Prostate gland (tissue), 2 donors: Measurements from ENCODE around the gene KRTAP2-3. TPM values are rescaled to one million over a fixed set of nuclear protein-coding genes. Genes with fewer than 3 reads are reported as not detected.
"Not testable (repeated sequence)": the region's sequence is repeated elsewhere in the genome, so short reads cannot be mapped to it uniquely, and the experiment has no call there.

Experiments
- DNase-seq: peaks from one replicate; pipeline ENCODE4 v3.0.0-alpha.2; 2019; ENCODE audit warnings: low spot score
- H3K27ac ChIP-seq, 2 donors: fragments of 200-600 bp; sonication (generic); 2 replicates each; pipeline ENCODE4 v1.5.1; 2017 to 2019
- H3K27me3 ChIP-seq: fragments of 200-600 bp; sonication (generic); replicated peaks from 2 replicates; pipeline ENCODE4 v1.5.1; 2019; ENCODE audit not compliant: insufficient read depth
- H3K36me3 ChIP-seq, 2 donors: fragments of 200-600 bp; sonication (generic); 1 replicate in 1 of 2; 2 replicates in 1 of 2; pipeline versions ENCODE4 v1.5.1 to v1.8.1; 2017 to 2019
- H3K4me1 ChIP-seq: fragments of 200-600 bp; sonication (generic); replicated peaks from 2 replicates; pipeline ENCODE4 v1.5.1; 2019
- H3K4me3 ChIP-seq, 2 donors: fragments of 200-600 bp; sonication (generic); 2 replicates each; pipeline ENCODE4 v1.5.1; 2017 to 2019
- H3K9me3 ChIP-seq: fragments of 200-600 bp; sonication (generic); 2 replicates; pipeline ENCODE4 v1.5.1; 2017
- POLR2A ChIP-seq: fragments of 450-650 bp; IDR thresholded peaks from one replicate; pipeline ENCODE4 v1.6.1; 2016; ENCODE audit warnings: antibody characterized with exemption, mild to moderate bottlenecking
- POLR2AphosphoS5 ChIP-seq: sonication (generic); formaldehyde crosslinking; IDR thresholded peaks from one replicate; pipeline ENCODE4 v1.6.1; 2017; ENCODE audit warnings: antibody characterized with exemption
- WGBS: methylation state at CpG from one replicate; pipeline ENCODE4 v1.1.5; 2018; 5-methylcytosine and 5-hydroxymethylcytosine counted together
- intact Hi-C: fragments of 100-400 bp; cut with DNase I; formaldehyde crosslinking; loops from one replicate; pipeline ENCODE4 v1.14.2; 2022
- total RNA-seq, 2 donors: library from RNA; depleted of rRNA; stranded (reverse); fragments of >200 nt; gene quantifications; one replicate each; pipeline ENCODE4 v1.1.0, GENCODE V29; 2016
- TF ChIP-seq, protein P1 (sequence below), 4 experiments: fragments of 200-600 bp in 2 of 4; fragments of 450-650 bp in 2 of 4; sonication (generic) in 2 of 4; IDR thresholded peaks; 1 replicate in 3 of 4; 2 replicates in 1 of 4; pipeline ENCODE4 v1.5.1; 2016 to 2019; ENCODE audit warnings: antibody characterized with exemption in 4 of 4, mild to moderate bottlenecking in 2 of 4, moderate library complexity in 2 of 4

Gene KRTAP2-3, protein sequence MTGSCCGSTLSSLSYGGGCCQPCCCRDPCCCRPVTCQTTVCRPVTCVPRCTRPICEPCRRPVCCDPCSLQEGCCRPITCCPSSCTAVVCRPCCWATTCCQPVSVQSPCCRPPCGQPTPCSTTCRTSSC
- total RNA-seq, result not detected

DNA sequence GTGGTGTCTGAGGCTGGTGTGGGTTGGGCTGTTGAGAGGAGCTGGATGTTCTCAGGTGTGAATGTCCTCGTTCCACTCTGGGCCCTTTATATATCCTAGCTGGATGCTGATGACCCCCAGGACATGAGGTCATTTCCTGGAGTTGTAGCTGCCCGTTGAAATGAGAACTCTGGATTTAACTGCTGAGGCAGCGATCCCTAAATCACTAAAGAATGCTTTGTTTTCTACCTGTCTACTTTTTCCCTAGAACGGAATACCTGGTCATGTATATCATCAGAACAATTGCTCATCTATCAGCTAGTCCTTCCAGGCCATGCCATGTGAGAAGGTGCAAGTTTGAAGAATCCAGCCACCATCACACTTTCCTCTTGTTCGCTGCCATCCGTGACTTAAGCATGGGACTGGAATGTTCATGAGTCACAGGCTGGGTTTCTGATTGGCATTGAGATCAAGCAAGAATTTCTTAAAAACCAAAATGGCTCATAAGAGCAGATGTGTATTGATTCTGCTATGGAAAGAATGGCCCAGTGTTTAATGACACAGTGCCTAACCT lies at the start of gene KRTAP2-3:
TSS of gene KRTAP2-3 (minus strand) at position 63 of the 553 bp plus-strand sequence. CDS start 64 bp downstream, outside the sequence.
- no peaks in the 10 kb centered on the region for H3K36me3 ChIP-seq
- no peaks in the 10 kb centered on the region for H3K9me3 ChIP-seq
- H3K4me3 ChIP-seq, result no peak within 1 kb of the TSS
- H3K27me3 ChIP-seq, result no peaks in the 10 kb centered on the region
- no peaks in the 10 kb centered on the region for H3K4me1 ChIP-seq
- H3K27ac ChIP-seq, result no peak within 1 kb of the TSS
- TF ChIP-seq POLR2A (no peak), POLR2AphosphoS5 (no peak)
- TF ChIP-seq, protein P1, sequence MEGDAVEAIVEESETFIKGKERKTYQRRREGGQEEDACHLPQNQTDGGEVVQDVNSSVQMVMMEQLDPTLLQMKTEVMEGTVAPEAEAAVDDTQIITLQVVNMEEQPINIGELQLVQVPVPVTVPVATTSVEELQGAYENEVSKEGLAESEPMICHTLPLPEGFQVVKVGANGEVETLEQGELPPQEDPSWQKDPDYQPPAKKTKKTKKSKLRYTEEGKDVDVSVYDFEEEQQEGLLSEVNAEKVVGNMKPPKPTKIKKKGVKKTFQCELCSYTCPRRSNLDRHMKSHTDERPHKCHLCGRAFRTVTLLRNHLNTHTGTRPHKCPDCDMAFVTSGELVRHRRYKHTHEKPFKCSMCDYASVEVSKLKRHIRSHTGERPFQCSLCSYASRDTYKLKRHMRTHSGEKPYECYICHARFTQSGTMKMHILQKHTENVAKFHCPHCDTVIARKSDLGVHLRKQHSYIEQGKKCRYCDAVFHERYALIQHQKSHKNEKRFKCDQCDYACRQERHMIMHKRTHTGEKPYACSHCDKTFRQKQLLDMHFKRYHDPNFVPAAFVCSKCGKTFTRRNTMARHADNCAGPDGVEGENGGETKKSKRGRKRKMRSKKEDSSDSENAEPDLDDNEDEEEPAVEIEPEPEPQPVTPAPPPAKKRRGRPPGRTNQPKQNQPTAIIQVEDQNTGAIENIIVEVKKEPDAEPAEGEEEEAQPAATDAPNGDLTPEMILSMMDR (IDR thresholded peaks at IDR 0.05), result no peak
- intact Hi-C loops, result no loop called here
- DNase-seq, result no peak
- WGBS, result 72% methylated on average over 6 of the region's 6 CpGs

DNA sequence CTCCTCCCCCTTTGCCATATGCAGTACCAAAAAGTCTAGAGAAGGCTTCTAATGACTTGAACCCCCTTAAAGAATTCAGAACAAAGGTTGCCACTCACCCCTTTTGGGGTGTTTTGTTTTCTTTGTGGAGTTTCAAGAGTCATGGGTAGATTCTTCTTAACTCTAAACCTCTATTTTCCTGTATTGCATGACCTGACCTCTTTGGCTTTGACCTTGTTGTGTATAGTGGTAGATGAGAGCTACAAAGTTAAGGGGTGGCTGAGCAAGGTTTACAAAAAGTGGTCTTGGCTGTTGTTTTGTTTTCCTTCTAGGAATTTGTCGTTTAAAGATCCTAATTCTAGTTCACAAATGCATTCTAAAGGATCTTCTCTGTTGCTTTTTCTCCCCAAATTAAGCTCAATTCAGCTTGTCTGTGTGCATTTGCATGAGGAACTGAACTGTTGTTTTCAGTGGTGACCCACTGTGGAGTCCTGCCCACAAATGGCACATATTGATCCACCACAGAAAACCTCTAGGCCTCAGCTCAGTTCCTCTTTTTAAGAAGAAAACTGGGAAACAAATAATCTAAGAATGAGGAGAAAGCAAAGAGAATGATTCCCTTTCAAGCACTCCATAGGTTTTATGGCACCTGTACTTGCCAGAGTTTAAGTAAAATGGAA lies 48.9 kb upstream of the KRTAP2-3 start:
- DNase-seq, intact Hi-C loops, H3K4me1 ChIP-seq, H3K36me3 ChIP-seq, H3K4me3 ChIP-seq, H3K27ac ChIP-seq, H3K9me3 ChIP-seq, H3K27me3 ChIP-seq: not testable (repeated sequence)
- WGBS, result 0% methylated on average over 1 of the region's 1 CpG

DNA sequence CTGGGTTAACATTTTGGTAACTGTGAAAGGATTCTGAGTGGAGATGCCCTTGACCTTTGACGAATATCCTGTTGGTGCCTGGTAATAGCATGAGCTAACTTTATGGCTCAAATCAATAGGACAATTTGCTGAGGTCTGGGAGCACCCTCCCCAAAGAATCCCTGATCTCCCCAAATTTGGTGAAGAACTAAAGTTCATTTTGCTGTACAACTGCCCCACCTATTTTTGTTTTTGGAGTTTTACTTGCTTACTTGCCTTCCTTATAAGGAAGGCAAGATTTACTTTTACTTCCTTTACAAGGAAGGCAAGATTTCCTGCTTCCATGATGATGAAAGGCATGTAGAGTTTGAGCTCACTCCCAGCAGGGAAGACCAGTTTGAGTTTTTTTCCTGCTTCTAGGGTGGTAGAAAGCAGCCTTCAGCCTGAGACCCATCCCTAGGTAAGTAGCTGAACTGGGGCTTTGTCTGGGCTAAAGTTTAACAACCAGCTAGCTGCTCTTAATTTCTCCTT lies 48.1 kb upstream of the KRTAP2-3 start:
- 84% methylated on average over 1 of the region's 1 CpG for WGBS
- Histone ChIP-seq H3K27ac (no peak overlapping the region), H3K4me3 (no peak overlapping the region), H3K36me3 (no peaks in the 10 kb centered on the region), H3K27me3 (no peaks in the 10 kb centered on the region), H3K4me1 (no peaks in the 10 kb centered on the region), H3K9me3 (no peaks in the 10 kb centered on the region)
- DNase-seq, result no peak
- intact Hi-C loops, result no loop called here
- no peak for TF ChIP-seq POLR2AphosphoS5

DNA sequence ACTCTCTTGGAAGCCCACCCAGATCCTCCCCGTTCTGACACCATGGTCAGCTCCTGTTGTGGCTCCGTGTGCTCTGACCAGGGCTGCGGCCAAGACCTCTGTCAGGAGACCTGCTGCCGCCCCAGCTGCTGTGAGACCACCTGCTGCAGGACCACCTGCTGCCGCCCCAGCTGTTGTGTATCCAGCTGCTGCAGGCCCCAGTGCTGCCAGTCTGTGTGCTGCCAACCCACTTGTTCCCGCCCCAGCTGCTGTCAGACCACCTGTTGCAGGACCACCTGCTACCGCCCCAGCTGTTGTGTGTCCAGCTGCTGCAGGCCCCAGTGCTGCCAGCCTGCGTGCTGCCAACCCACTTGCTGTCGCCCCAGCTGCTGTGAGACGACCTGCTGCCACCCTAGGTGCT lies 45.4 kb upstream of the KRTAP2-3 start, which contains the start of gene KRTAP4-9:
TSS of gene KRTAP4-9 (plus strand) at position 43 of the 400 bp plus-strand sequence. CDS start at position 43, 0 bp downstream.
- H3K4me1 ChIP-seq, H3K27me3 ChIP-seq, H3K4me3 ChIP-seq, H3K36me3 ChIP-seq, intact Hi-C loops, H3K9me3 ChIP-seq, H3K27ac ChIP-seq, DNase-seq: not testable (repeated sequence)
- WGBS, result 81% methylated on average over 7 of the region's 10 CpGs

DNA sequence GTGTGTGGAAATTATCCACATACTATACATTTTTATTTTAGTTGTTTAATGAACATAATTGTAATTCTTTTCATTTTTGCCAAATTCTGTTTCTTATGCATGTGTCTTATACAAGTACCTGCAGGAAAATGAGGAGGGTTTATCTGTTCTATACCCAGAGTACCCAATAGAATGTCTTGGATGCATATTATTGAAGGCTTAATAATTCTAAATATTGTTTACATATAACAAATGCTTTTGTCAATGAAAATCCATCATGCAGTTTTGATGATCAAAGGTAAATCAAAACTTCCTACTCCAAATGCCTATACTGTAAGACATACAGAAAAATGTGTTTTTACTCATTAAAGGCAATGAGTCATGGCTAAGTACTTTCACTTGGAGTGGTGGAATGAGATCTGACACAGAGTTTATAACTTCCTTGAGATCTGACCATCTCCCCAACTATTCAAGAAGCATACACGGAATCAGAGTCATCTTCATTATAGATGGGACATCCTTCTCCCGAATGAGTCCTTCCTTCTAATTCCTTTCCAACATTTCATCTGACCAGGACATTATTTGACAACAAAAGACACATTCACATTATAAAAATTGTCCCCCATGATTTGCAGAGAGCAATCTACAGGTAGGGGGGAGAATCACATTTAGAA lies 44.6 kb upstream of the KRTAP2-3 start:
- 44% methylated on average over 2 of the region's 2 CpGs for WGBS
- H3K27ac ChIP-seq, H3K4me1 ChIP-seq, DNase-seq, H3K4me3 ChIP-seq, H3K27me3 ChIP-seq, H3K9me3 ChIP-seq, H3K36me3 ChIP-seq, intact Hi-C loops: not testable (repeated sequence)

DNA sequence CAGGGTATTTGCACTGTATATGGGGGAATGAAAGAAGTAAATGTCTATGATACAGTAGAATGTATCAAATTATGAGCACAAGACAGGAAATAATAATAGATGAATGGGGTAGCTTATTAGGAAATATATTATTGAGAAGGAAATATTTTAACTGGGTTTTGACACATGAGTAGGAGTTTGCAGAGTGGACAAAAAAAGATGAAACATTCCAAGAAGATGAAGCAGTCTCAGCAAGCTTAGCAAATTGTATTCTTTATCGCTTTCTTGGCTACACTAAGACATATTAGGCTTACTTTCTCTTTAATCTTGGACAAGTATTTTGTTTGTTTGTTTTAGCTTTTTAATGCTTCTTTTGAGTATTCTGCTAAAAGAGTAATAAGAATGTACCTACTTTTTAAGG lies 44.0 kb upstream of the KRTAP2-3 start:
- Histone ChIP-seq H3K9me3 (no peaks in the 10 kb centered on the region), H3K4me3 (no peak overlapping the region), H3K27me3 (no peaks in the 10 kb centered on the region), H3K4me1 (no peaks in the 10 kb centered on the region), H3K36me3 (no peaks in the 10 kb centered on the region), H3K27ac (no peak overlapping the region)
- DNase-seq, result no peak
- intact Hi-C loops, result no loop called here
- TF ChIP-seq, protein P1 (IDR thresholded peaks at IDR 0.05), result no peak
- TF ChIP-seq POLR2A (no peak), POLR2AphosphoS5 (no peak)
- 93% methylated on average over 1 of the region's 1 CpG for WGBS
